Measurements from ENCODE around the gene SLC39A11. TPM values are rescaled to one million over a fixed set of nuclear protein-coding genes. Genes with fewer than 3 reads are reported as not detected.

SLC39A11 gene
- total RNA-seq, 1 experiment from 2014 or later: 46.4 TPM

GRCh38 chr17:73050797-73051196, 41.7 kb downstream of the SLC39A11 start:
- H3K9me2 ChIP-seq (ENCODE audit: insufficient read depth): no peaks in the 10 kb centered on the region
- BruUV-seq (replicated peaks): no TSS peak
- CTCF ChIA-PET: no interaction called here
- no peaks in the 10 kb centered on the region for H3K27me3 ChIP-seq (ENCODE audit: insufficient read depth, low read length)
- TF ChIP-seq EZH2phosphoT487 (IDR thresholded peaks at IDR 0.05; ENCODE audit: borderline replicate concordance): no peak
- no peak for TF ChIP-seq CEBPB (IDR thresholded peaks at IDR 0.05; ENCODE audit: low read depth)
- TF ChIP-seq YY1 (IDR thresholded peaks at IDR 0.05; ENCODE audit: extremely low read depth, insufficient replicate concordance, low read depth, low read length): no peak
- no peak for TF ChIP-seq CBX3 (IDR thresholded peaks at IDR 0.05; ENCODE audit: low read depth)
- TF ChIP-seq CTCF (IDR thresholded peaks at IDR 0.05 in 2 of 3, conservative IDR thresholded peaks at IDR 0.05 in 1 of 3; ENCODE audit: borderline replicate concordance in 1 of 3, insufficient read depth in 1 of 3, low read depth in 2 of 3, low read length in 2 of 3): no peak
- TF ChIP-seq TCF7L2 (IDR thresholded peaks at IDR 0.05; ENCODE audit: borderline replicate concordance, extremely low read depth, insufficient read depth, insufficient read length): no peak
- no peak for TF ChIP-seq FOSL1 (IDR thresholded peaks at IDR 0.05; ENCODE audit: low read depth)
- TF ChIP-seq ELF1 (IDR thresholded peaks at IDR 0.05; ENCODE audit: borderline replicate concordance, low read depth): no peak
- no peak for TF ChIP-seq POLR2A (IDR thresholded peaks at IDR 0.05; ENCODE audit: borderline replicate concordance, extremely low read depth, insufficient read depth, insufficient read length)
- TF ChIP-seq SP1 (IDR thresholded peaks at IDR 0.05; ENCODE audit: low read depth): no peak
- no peak for TF ChIP-seq SIN3A (IDR thresholded peaks at IDR 0.05; ENCODE audit: low read depth)
- no peak for TF ChIP-seq ATF3 (IDR thresholded peaks at IDR 0.05)
- no peak for TF ChIP-seq POLR2AphosphoS5 (IDR thresholded peaks at IDR 0.05; ENCODE audit: low read depth, low read length)
- no peak for TF ChIP-seq MAX (IDR thresholded peaks at IDR 0.05)
- TF ChIP-seq JUND (IDR thresholded peaks at IDR 0.05): no peak
- RAD21 ChIA-PET (ENCODE audit: low non-redundant PET in 1 of 2, low total read pairs in 2 of 2, uncharacterized antibody in 2 of 2, unreplicated experiment in 2 of 2): no interaction called here
- no peaks in the 10 kb centered on the region for H3K79me2 ChIP-seq (ENCODE audit: insufficient read depth, low read length)
- ATAC-seq: no peak
- H3K4me1 ChIP-seq (ENCODE audit: control insufficient read depth in 1 of 2, insufficient read depth in 2 of 2, low read length in 2 of 2): no peaks in the 10 kb centered on the region
- no peaks in the 10 kb centered on the region for H3K9me3 ChIP-seq (ENCODE audit: control insufficient read depth in 1 of 2, insufficient read depth in 1 of 2, low read depth in 1 of 2, low read length in 2 of 2)
- H3K4me2 ChIP-seq (ENCODE audit: low read length): no peak overlapping the region
- no peaks in the 10 kb centered on the region for H3K36me3 ChIP-seq (ENCODE audit: control insufficient read depth in 1 of 2, insufficient read depth in 2 of 2, low read length in 2 of 2)
- no peaks in the 10 kb centered on the region for H4K20me1 ChIP-seq (ENCODE audit: insufficient read depth)
- DNase-seq (ENCODE audit: low read depth, low spot score): no peak
- H3K27ac ChIP-seq (ENCODE audit: low read depth, low read length): no peak overlapping the region
- intact Hi-C loops (cut with micrococcal nuclease): no loop called here
- POLR2A ChIA-PET: no interaction called here
- no peak overlapping the region for H3K4me3 ChIP-seq (replicated peaks in 1 of 2; ENCODE audit: low read depth in 1 of 2, low read length in 2 of 2)
- no peak overlapping the region for H2AFZ ChIP-seq (ENCODE audit: low read depth, low read length, poor library complexity, severe bottlenecking)
- H3K9ac ChIP-seq (ENCODE audit: low read length): no peak overlapping the region
